ENCODE data around the gene SULT6B1. TPM values are rescaled to one million over a fixed set of nuclear protein-coding genes. Genes with fewer than 3 reads are reported as not detected.

Gene SULT6B1, protein sequence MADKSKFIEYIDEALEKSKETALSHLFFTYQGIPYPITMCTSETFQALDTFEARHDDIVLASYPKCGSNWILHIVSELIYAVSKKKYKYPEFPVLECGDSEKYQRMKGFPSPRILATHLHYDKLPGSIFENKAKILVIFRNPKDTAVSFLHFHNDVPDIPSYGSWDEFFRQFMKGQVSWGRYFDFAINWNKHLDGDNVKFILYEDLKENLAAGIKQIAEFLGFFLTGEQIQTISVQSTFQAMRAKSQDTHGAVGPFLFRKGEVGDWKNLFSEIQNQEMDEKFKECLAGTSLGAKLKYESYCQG
- total RNA-seq: not detected

DNA sequence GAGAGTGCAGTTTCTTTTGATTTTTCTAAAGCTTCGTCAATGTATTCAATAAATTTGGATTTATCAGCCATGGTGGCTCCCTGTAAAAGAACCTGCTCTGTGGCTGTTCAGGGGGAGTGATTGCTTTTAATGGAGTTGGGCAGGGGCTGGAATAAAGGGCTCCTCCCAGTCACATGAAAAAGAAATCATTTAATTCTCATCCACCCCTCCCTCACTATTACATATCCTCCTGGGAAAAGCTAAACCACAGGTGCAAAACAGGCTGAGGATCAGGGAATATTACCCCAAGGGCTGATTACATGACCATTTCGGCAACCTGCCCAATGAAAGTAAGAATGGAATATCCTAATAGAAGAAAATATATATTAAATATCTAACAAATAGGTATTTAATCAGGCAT lies at the start of gene SULT6B1:
TSS of gene SULT6B1 (minus strand) at position 101 of the 400 bp plus-strand sequence. CDS start at position 71, 30 bp downstream.

DNA sequence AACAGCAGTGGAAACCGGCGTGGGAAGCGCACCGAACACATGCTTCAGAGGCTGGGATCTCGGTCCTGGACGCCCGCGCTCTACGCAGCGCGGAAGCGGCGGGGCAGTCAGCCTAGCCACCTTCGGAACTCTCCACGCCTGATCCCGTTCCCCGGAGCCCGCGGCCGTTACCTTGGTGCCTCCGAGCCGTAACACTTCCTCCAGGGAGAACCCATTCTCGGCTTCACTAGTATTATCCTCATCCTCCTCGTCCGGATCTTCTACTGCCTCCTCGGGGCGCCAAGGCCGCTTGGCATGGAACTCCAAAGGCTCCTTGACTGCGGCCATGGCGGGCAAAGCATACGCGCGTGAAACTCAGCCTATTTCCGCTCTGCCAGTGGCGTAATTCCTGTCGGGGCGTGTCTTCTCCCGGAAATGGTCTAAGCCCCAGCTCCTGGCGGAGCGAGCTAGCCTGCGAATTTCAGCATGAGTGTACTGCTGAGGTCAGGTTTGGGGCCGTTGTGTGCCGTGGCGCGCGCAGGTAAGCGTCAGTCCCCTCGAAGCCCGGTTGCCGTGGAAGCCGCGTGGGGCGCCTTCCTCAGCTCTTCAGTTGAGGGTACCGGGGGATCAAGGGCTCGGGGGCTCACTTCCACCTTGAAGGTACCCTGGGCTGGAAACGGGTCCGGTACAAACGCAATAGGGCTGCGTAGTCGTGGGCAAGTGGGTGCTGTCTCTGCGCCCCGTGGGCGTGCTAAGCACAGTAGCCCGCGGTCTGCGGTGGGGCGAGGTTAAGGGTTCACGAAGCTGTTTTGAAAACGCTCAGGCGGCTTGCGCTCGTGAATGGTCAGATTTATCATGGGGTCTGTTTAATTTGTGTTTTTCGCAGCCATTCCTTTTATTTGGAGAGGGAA lies 43.0 kb upstream of the SULT6B1 start, which contains the start of the genes CEBPZ and NDUFAF7:
TSS of gene CEBPZ (minus strand) at position 356 of the 890 bp plus-strand sequence. CDS start at position 327, 29 bp downstream.
TSS of gene NDUFAF7 (plus strand) at position 418 of the 890 bp plus-strand sequence. CDS start at position 466, 48 bp downstream.

DNA sequence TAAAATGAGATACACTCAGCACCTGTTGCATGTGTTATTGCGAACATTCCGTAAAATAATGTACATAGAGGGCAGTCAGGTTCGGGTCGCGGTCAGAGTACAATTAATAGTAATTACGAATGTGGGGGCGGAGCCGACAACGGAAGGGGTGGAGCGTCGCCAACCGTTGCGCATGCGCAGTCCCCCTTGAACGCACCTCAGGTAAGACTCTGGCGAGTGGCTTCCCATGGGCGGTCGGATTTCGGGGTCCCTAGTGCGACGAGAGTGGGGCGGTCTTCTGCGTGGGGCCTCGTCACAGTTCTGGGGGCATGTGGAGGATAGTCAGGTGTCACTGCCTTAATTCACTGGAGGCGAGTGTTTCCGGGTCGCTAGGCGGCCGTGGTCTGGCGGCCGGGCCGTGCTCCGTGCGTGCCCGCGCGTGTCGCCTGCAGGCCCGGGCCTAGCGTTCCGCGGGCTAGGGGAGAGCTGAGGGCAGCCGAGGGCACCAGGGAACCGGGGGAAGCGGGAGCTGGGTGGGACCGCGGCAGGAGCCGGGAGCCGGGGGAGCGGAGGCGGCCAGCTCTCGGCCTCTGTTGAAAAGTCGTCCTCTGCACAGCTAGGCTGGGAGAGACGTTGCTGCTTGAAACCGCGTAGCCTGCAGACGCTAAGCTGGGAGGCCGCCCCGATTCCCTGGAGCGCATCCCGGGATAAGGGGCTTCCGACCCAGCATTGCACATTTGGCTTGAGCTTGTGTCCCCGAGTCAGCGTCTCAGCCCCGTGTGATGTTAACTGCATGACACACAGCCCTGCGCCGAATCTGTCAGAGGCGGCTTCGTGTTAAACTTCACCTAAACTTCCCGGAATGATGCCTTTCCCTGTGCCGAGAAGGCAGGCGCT lies 8.1 kb upstream of the SULT6B1 start, which contains the start of gene CEBPZOS:
TSS of gene CEBPZOS (plus strand) at position 177 of the 876 bp plus-strand sequence. CDS start 3,209 bp downstream, outside the sequence.

DNA sequence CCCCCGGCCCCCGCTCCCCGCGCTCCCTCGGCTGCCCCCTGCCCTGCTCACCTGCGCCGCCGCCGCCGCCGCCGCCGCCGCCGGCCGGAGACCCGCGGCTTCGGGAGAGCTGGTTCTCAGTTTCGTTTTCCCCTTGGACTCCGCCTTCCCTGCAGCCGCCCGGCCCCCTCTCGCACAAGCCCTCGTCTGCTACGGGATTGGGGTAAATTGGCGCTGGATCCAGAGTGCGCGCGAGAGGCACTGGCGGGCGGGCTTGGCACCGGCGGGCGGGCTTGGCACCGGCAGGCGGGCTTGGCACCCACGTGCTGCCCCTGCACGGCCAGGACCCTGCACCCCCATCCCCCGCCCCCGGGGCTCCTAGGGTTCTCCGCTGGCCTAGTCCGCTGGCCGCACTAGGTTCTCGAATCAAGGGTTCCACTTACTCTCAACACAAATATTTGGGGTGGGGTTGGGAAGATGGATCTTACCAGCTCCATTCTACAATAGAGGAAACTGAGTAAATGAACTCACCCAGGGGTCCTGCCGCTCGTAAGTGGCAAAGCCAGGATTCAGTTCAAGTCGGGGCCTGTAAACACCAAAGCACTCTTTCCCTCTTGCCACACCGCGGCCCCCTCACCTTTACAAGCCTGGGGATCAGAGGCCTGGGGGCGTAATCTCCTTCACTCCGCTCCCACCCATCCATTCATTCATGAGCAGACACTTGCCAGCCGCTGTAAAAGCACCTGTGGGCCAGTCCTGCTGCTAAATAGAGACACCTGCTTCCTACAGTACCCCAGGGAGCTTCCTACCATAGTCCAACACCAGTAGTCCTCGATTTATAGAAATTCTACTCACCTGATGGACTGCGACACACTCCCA lies 31.4 kb downstream of the SULT6B1 start, which contains the start of gene EIF2AK2:
TSS of gene EIF2AK2 (minus strand) at position 124 of the 858 bp plus-strand sequence. CDS start 9,174 bp downstream, outside the sequence.

Other genes with a start within 250 kb of the SULT6B1 start
- gene STRN, start 222.1 kb downstream of the SULT6B1 start, total RNA-seq: 37.5 TPM
- 73.4 TPM for gene HEATR5B, start 104.3 kb downstream of the SULT6B1 start, total RNA-seq
- 17.2 TPM for gene GPATCH11, start 104.2 kb downstream of the SULT6B1 start, total RNA-seq
- gene EIF2AK2, start 31.7 kb downstream of the SULT6B1 start, total RNA-seq: 51.0 TPM
- 25.3 TPM for gene CEBPZOS, start 7.8 kb upstream of the SULT6B1 start, total RNA-seq
- gene CEBPZ, start 42.9 kb upstream of the SULT6B1 start, total RNA-seq: 65.3 TPM
- 41.9 TPM for gene NDUFAF7, start 43.0 kb upstream of the SULT6B1 start, total RNA-seq
- 84.2 TPM for gene PRKD3, start 136.2 kb upstream of the SULT6B1 start, total RNA-seq
- gene QPCT, start 156.0 kb upstream of the SULT6B1 start, total RNA-seq: 12.0 TPM

Data from camera-type eye (tissue), 1 donor.